Activated CD8-positive, alpha-beta T cell treated with anti-CD3 and anti-CD28 coated beads, Interleukin-2, amount 10 ng/mL, durations not matched to agents 7 days and 5 days (primary cell): Measurements from ENCODE around the gene TEDC1. TPM values are rescaled to one million over a fixed set of nuclear protein-coding genes. Genes with fewer than 3 reads are reported as not detected.

Source experiments
- ATAC-seq: fragments of 150-1000 bp; cut with Tn5 transposase; one replicate; pipeline ENCODE4 v1.10.0; 2021; ENCODE audit warnings: moderate library complexity
- CTCF ChIA-PET: fragments of 350-600 bp; sonication (Branson Sonifier 250); formaldehyde crosslinking; loops from one replicate; lab custom pipeline; 2021; ENCODE audit warnings: antibody characterized with exemption; lab: Charles Lee
- POLR2A ChIA-PET: fragments of 350-600 bp; sonication (Branson Sonifier 250); formaldehyde crosslinking; loops from one replicate; lab custom pipeline; 2021; ENCODE audit warnings: antibody characterized with exemption; lab: Charles Lee
- DNase-seq: peaks from one replicate; pipeline ENCODE4 v3.0.0-alpha.2; 2020
- H3K27ac Mint-ChIP-seq: one replicate; pipeline ENCODE4 v1.8.0; 2021; ENCODE audit warnings: mild to moderate bottlenecking, mixed read lengths
- H3K27me3 Mint-ChIP-seq: one replicate; pipeline ENCODE4 v1.8.0; 2021; ENCODE audit warnings: low read depth, mixed read lengths
- H3K36me3 Mint-ChIP-seq: one replicate; pipeline ENCODE4 v1.8.0; 2021; ENCODE audit warnings: low read depth, mixed read lengths
- H3K4me1 Mint-ChIP-seq: one replicate; pipeline ENCODE4 v1.8.0; 2021; ENCODE audit warnings: low read depth, mixed read lengths
- H3K4me3 Mint-ChIP-seq: one replicate; pipeline ENCODE4 v1.8.0; 2021; ENCODE audit warnings: mild to moderate bottlenecking, mixed read lengths
- H3K9me3 Mint-ChIP-seq: one replicate; pipeline ENCODE4 v1.8.0; 2022; ENCODE audit warnings: mixed read lengths; ENCODE audit not compliant: insufficient read depth
- total RNA-seq, 2 experiments: library from RNA; stranded (reverse); gene quantifications; one replicate each; pipeline ENCODE4 v1.2.3, GENCODE V29; 2021

The TEDC1 gene
- total RNA-seq, 2 experiments from 2014 or later = 56.5 to 61.8 TPM

DNA sequence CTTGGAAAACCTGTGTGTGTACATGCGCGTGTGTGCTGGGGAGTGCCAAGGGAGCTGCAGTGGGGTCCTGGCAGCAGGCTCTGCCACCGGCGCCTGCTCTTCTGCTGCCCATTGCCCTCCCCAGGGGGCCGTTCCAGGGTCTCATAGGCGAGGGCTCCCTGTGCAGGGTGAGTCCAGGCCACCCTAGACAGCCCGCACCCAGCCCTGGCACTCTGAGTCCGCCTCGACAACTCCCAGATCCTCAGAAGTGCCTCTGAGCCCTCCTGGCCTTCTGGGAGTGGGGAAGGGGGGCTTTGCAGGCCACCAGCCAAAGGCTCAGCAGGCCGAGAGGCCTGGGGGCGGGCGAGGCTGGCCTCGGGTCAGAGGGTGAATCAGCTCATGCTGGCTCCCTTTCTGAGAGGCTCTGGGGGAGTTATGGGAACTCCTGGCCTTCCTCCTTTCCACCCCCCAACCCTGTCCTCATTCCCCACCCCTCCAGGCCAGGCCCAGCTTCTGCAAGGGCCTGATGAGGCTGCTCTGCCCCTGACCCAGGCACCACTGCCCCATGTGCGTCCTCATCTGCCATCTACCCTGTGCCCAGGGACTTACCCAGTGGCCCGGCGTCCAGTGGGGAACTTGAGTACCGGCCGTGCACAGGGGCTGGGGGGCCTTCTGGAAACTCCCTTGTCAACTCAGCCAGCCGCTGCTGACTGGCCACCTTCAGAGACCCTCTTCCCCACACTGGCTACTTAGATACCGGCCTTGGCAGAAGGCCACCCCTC lies 2.1 kb upstream of the TEDC1 start:
- peak overlapping the region; percentile 86 for H3K4me3 Mint-ChIP-seq
- ChIA-PET POLR2A (interaction anchor here (0.8 to 3.1 kb wide), 5 partner anchors 8 to 118 kb away, joined by 3 to 53 read pairs (median 9); no protein-coding TSS in a partner anchor), CTCF (interaction anchor here (0.9 to 5.4 kb wide), 21 partner anchors 8 to 443 kb away, joined by 3 to 157 read pairs (median 4); partner anchors contain the start of gene BRF1)
- H3K27me3 Mint-ChIP-seq = no peaks in the 10 kb centered on the region
- no peaks in the 10 kb centered on the region for H3K9me3 Mint-ChIP-seq
- no peak for DNase-seq
- peak overlapping the region; percentile 88 for H3K27ac Mint-ChIP-seq
- peaks cover 17% of the 10 kb centered on the region for H3K36me3 Mint-ChIP-seq
- peaks cover 38% of the 10 kb centered on the region for H3K4me1 Mint-ChIP-seq
- ATAC-seq = no peak

DNA sequence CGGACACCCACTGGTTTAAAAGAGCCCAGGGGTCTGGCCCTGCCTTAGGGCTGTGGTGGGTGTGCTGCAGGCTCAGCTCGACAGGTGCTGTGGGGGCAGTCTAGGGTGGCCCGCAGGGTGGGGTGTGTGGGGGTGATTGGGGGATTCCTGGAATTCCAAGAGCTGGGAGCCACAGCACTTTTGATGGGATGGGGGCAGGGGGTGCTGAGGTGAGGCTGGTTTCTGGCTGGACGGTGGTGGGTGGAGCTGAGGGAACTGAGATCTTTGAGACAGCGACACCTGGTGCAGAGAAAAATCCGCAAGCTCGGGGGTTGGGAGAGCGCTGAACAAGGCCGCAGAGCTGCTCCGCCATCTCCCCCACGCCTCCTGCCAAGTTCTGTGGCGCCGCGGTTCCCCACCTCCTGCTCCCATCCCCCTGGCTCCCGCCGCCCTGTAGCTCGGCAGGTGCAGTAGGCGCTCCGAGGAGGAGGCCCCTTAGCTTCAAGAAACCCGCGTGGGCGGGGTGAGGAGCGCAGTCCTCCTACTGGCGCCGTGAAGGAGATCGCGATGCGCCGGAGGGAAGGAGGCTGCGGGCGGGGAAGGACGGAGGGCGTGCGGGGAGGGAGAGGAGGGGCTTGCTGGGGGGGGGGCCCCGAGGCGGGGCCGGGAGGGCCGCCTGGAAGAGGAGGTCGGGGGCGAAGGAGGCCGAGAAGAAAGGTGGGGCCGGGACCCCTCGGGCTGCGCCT lies 1.3 kb upstream of the TEDC1 start:
- H3K9me3 Mint-ChIP-seq = no peaks in the 10 kb centered on the region
- peak; percentile 94 for DNase-seq
- peak overlapping the region; percentile 86 for H3K4me3 Mint-ChIP-seq
- H3K27ac Mint-ChIP-seq = peak overlapping the region; percentile 88
- ATAC-seq = peak; percentile 7
- H3K4me1 Mint-ChIP-seq = peaks cover 32% of the 10 kb centered on the region
- POLR2A ChIA-PET = interaction anchor here (0.8 to 3.1 kb wide), 7 partner anchors 8 to 119 kb away, joined by 3 to 53 read pairs (median 4); no protein-coding TSS in a partner anchor
- CTCF ChIA-PET = interaction anchor here (0.9 to 5.4 kb wide), 25 partner anchors 8 to 444 kb away, joined by 3 to 157 read pairs (median 4); partner anchors contain the start of gene BRF1
- peaks cover 17% of the 10 kb centered on the region for H3K36me3 Mint-ChIP-seq
- H3K27me3 Mint-ChIP-seq = no peaks in the 10 kb centered on the region

DNA sequence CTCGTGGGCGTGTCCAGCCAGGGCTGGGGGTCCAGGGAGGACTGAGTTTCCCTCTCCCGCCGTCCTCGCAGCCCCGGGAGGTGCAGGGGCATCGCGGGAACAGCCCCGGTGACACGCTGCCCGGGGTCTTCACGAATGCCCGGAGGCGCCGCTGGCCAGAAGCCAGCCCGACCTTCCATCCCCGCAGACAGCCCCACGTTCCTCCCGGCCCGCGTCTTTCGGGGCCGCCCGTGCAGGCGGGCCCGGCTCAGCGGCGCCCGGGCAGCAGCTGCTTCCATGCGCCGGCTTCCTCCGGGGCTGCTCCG lies 827 bp upstream of the TEDC1 start:
- H3K4me1 Mint-ChIP-seq = peaks cover 31% of the 10 kb centered on the region
- peaks cover 17% of the 10 kb centered on the region for H3K36me3 Mint-ChIP-seq
- POLR2A ChIA-PET = interaction anchor here (0.6 to 3.1 kb wide), 7 partner anchors 9 to 119 kb away, joined by 3 to 53 read pairs (median 4); no protein-coding TSS in a partner anchor
- DNase-seq = no peak
- peak overlapping the region; percentile 88 for H3K27ac Mint-ChIP-seq
- H3K4me3 Mint-ChIP-seq = peak overlapping the region; percentile 86
- no peaks in the 10 kb centered on the region for H3K27me3 Mint-ChIP-seq
- CTCF ChIA-PET = interaction anchor here (0.9 to 5.4 kb wide), 24 partner anchors 9 to 444 kb away, joined by 3 to 157 read pairs (median 4); partner anchors contain the start of gene BRF1
- no peaks in the 10 kb centered on the region for H3K9me3 Mint-ChIP-seq
- ATAC-seq = peak; percentile 0

DNA sequence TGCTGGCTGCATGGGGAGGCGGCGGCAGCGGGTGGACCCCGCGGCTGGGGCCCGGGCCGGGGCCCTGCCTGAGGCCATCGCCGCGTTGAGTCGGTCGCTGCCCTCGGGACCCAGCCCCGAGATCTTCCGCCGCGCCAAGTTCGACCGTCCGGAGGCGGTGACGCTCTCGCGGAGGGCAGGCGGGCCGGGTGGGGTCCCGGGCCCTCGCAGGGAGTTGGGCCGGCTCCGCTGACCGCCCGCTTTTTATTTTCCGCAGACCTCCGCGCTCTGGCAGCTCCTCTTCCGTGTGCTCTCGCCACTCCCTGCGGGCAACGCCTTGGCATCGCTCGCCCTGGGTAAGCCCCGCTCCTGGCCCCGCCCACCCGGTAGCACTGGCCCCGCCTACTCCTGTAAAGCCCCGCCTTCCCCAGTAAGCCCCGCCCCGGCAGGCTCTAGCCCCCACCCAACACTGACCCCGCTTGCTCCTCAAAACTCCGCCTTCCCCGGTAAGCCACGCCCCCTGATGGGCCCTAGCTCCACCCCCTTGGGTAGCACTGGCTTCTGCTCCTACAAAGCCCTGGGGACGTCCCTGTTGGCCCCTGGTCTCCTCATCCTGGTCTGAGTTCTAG lies 424 bp downstream of the TEDC1 start:
- Mint-ChIP-seq H3K4me3 (peak overlapping the region; percentile 82), H3K9me3 (no peaks in the 10 kb centered on the region), H3K4me1 (peaks cover 21% of the 10 kb centered on the region), H3K36me3 (peaks cover 17% of the 10 kb centered on the region), H3K27me3 (no peaks in the 10 kb centered on the region), H3K27ac (peak overlapping the region; percentile 93)
- ATAC-seq (peak; percentile 16), DNase-seq (peak; percentile 92)
- CTCF ChIA-PET = interaction anchor here (0.7 to 5.4 kb wide), 4 partner anchors 10 to 119 kb away, joined by 3 to 157 read pairs (median 72); no protein-coding TSS in a partner anchor
- POLR2A ChIA-PET = interaction anchor here (0.6 to 3.1 kb wide), 9 partner anchors 8 to 177 kb away, joined by 3 to 53 read pairs (median 3); partner anchors contain the start of genes PACS2 and TEX22

DNA sequence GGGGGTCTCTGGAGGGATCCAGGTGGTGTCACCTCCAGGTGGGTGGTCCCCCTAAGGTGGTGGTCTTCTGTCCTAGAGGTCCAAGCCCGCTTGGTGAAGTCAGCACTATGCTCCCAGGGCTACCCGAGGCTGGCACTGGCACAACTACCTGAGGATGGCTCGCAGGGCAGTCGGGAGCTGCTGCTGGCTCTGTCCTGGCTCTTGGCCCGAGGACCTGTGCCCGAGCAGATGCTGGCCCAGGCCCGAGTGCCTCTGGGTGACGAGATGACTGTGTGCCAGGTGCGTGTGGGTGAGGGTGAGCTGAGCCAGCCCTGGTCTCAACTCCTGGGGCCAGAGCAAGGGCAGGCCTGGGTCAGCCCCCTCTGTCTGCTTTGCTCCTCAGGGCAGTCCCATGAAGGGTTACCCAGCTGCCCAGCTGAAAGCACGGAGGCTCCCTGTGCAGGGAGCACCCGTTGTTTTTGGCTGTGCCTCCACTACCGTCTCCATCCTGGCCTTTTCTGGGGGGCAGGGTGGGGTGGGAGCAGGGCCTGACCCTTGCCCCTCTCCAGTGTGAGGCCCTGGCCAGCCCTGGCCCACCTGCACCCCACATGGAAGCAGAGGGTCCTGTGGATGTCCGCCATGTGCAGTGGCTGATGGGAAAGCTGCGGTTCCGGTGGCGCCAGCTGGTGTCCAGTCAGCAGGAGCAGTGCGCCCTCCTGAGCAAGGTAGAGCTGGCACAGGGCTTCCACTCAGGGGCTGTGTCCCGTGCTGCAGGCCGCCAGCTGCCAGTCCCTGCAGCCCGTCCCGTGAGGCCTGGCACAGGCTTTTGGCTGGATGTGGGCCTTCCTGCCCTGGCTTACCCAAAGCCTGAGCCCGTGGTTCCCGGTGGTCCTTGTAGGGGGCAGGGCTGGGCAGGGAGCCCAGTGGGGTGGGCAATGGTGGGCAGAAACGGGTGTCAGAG lies 1.3 kb downstream of the TEDC1 start:
- Mint-ChIP-seq H3K4me3 (peak overlapping the region; percentile 82), H3K9me3 (no peaks in the 10 kb centered on the region), H3K27ac (peak overlapping the region; percentile 93), H3K27me3 (no peaks in the 10 kb centered on the region), H3K4me1 (peaks cover 18% of the 10 kb centered on the region), H3K36me3 (peaks cover 17% of the 10 kb centered on the region)
- ChIA-PET POLR2A (interaction anchor here (0.6 to 3.1 kb wide), 10 partner anchors 7 to 185 kb away, joined by 3 to 53 read pairs (median 4); partner anchors contain the start of gene PACS2), CTCF (interaction anchor here (0.7 to 5.4 kb wide), 4 partner anchors 11 to 120 kb away, joined by 3 to 157 read pairs (median 72); no protein-coding TSS in a partner anchor)
- ATAC-seq = no peak
- DNase-seq = no peak

DNA sequence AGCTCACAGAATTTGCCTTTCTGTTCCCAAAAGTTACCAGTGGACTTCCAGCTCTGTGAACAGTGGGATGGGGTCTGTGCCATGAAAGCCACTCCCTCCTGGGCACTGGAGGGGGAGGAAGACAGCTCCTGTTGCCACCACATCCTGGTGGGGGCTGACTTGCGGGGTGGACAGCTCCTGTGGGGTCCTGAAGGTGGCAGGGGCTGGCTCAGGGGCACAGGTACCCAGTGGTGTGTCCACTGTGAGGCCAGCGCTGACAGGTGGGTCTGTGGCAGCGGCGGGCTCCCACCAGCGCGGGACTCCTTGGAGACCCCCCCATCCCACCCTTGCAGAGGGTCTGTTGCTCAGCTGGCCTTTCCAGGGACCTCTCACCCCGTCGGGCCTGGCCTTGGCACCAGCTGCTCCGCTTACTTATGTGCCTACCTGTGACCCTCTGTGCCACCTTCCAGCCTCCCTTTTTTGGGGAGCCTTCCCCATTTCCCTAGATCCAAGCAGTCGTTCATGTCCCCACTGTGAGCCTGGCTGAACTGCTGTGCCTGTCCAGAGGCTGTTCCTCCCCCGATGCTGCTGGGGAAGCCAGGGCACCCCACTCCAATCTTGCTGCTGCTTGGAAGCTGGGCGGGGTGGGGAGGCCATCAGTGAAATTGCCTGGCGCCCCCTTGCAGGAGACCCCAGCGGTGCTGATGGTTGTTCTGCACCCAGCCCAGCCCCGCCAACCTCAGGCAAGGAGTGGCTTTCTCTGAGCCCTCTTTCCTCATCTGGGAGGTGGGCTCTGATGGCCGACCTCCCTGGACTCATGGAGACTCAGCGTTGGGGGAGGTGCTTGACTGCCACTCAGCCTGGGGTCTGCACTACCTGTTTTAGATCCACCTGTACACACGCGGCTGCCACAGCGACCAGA lies 2.2 kb downstream of the TEDC1 start:
- Mint-ChIP-seq H3K27me3 (no peaks in the 10 kb centered on the region), H3K4me3 (peak overlapping the region; percentile 23), H3K27ac (no peak overlapping the region), H3K36me3 (peaks cover 13% of the 10 kb centered on the region), H3K4me1 (peaks cover 18% of the 10 kb centered on the region), H3K9me3 (no peaks in the 10 kb centered on the region)
- CTCF ChIA-PET = interaction anchor here (2.5 to 5.4 kb wide), 3 partner anchors 12 to 121 kb away, joined by 11 to 157 read pairs (median 132); no protein-coding TSS in a partner anchor
- ATAC-seq = no peak
- DNase-seq = no peak
- POLR2A ChIA-PET = interaction anchor here (0.6 to 1.6 kb wide), 3 partner anchors 10 to 186 kb away, joined by 3 to 5 read pairs (median 4); no protein-coding TSS in a partner anchor

DNA sequence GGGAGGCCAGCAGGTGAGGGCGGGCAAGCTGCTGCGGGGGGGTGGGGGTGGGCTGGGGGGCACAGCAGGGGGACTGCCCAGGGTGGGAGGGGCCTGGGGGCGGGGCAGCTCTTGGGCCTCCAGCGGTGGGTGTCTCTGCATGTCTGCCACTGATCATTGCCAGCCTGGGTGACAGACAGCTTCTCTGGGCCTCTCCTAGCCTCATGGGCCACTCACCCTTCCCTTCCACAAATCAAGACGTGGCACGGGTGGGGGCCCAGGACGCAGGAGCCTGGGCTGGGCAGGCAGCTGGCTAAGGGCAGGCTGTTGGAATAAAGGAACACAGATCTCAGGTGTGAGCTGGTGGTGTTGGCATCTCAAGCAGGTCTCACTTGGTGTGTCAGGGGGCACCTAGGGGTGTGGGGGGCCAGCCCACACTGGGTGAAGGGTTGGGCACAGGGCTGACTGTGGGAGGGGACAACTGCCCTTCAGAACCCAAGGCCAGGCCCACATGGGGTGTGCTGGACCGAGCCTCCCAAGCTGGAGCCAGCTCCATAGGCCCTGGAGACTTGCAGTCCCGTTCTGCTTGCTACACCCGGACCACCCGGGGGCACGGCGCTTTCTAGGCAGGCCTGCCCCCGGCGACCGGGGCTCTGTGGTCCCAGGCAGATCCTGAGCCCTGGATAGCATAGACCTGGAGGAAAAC lies 3.0 kb downstream of the TEDC1 start:
- ChIA-PET POLR2A (interaction anchor here (1.6 kb wide), 1 partner anchor 13 kb away, joined by 4 read pairs; no protein-coding TSS in a partner anchor), CTCF (no interaction called here)
- no peaks in the 10 kb centered on the region for H3K27me3 Mint-ChIP-seq
- H3K4me3 Mint-ChIP-seq = no peak overlapping the region
- H3K27ac Mint-ChIP-seq = no peak overlapping the region
- H3K9me3 Mint-ChIP-seq = no peaks in the 10 kb centered on the region
- ATAC-seq = no peak
- no peak for DNase-seq
- H3K36me3 Mint-ChIP-seq = peaks cover 11% of the 10 kb centered on the region
- H3K4me1 Mint-ChIP-seq = peaks cover 13% of the 10 kb centered on the region

DNA sequence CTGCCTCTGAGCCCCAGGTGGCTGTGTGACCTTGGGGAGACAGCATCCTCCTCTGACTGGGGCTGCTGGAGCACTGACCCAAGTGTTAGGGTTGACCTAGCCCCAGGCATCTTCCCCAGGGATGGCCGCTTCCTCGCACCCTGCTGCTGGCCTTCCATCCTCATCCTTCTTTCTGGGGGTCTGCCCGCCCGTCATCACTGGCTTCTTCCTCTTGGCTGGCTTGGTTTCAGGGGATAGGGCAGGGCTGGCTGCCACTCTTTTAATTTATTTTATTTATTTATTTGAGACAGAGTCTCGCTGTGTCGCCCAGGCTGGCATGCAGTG lies 3.5 kb downstream of the TEDC1 start:
- Mint-ChIP-seq H3K27me3 (no peaks in the 10 kb centered on the region), H3K9me3 (no peaks in the 10 kb centered on the region), H3K4me1 (peaks cover 8% of the 10 kb centered on the region), H3K4me3 (no peak overlapping the region), H3K36me3 (peaks cover 6% of the 10 kb centered on the region), H3K27ac (no peak overlapping the region)
- ATAC-seq (no peak), DNase-seq (no peak)
- ChIA-PET POLR2A (no interaction called here), CTCF (no interaction called here)

DNA sequence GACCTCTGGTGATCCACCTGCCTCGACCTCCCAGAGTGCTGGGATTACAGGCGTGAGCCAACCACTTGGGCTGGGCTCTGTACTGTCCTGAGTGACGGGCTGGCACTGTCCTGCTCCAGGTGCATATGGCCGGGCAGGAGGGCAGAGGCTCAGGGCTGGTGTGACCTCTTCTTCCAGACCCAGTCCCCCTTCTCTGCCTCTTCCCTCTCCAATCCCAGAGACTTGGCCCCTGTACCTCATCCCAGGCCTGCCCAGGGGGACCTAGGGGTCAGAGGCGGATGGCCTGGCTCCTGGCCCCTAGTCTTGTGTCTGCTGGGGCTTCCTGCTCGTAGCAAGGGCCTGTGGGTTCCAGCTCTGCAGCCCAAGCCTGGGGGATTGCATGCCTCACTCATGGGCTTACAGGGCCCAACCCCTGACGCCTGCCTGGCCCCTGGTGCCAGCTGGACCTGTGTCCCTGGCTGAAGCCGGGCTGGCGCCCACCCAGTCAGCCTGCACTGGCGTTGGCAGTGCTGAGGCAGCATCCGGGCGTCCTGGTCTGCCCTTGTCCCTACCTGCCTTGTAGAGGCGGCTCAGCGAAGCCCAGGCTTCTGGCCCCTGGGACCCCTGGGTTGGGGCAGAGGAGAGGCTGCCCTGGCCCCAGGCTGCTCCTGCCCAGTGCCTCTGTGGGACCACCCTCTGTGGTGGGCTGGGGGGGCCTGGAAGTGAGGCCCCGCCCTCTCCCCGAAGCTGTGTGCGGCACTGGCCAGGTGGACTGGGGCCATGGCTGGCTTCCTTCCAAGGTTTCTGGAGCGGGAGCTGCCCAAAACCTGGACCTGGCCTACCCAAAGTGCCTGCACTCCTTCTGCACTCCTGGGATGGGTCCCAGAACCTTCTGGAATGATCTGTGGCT lies 4.3 kb downstream of the TEDC1 start:
- no peaks in the 10 kb centered on the region for H3K27me3 Mint-ChIP-seq
- CTCF ChIA-PET = no interaction called here
- DNase-seq = no peak
- no peak for ATAC-seq
- peaks cover 5% of the 10 kb centered on the region for H3K36me3 Mint-ChIP-seq
- H3K4me1 Mint-ChIP-seq = peaks cover 6% of the 10 kb centered on the region
- POLR2A ChIA-PET = no interaction called here
- H3K27ac Mint-ChIP-seq = no peak overlapping the region
- no peaks in the 10 kb centered on the region for H3K9me3 Mint-ChIP-seq
- no peak overlapping the region for H3K4me3 Mint-ChIP-seq
